HG03064 (cell line): Measurements from ENCODE around the gene CIAO2A.

Experiments
- ATAC-seq: cut with Tn5 transposase; IDR thresholded peaks from one replicate; pipeline ENCODE4 v1.9.1; 2021; ENCODE audit warnings: low read depth; ENCODE audit not compliant: unreplicated experiment

The CIAO2A gene

GRCh38 chr15:64045101-64045435 is 48.6 kb downstream of the CIAO2A start:
- no peak for ATAC-seq

GRCh38 chr15:64044300-64045100 is 49.1 kb downstream of the CIAO2A start:
- ATAC-seq: no peak

- no peak for ATAC-seq
These were observed 54.6 kb downstream of the CIAO2A start for GRCh38 chr15:64038878-64039610.

GRCh38 chr15:64037966-64038365 is 55.7 kb downstream of the CIAO2A start:
- no peak for ATAC-seq

GRCh38 chr15:64037116-64037515 is 56.5 kb downstream of the CIAO2A start:
- ATAC-seq: no peak

- no peak for ATAC-seq
These were observed 58.1 kb downstream of the CIAO2A start for GRCh38 chr15:64035525-64035924.

GRCh38 chr15:64034519-64034918 is 59.1 kb downstream of the CIAO2A start:
- ATAC-seq: no peak

- no peak for ATAC-seq
These were observed 61.3 kb downstream of the CIAO2A start for GRCh38 chr15:64032329-64032728.

GRCh38 chr15:64030123-64030522 is 63.5 kb downstream of the CIAO2A start:
- ATAC-seq: no peak

GRCh38 chr15:64029633-64030032 is 64.0 kb downstream of the CIAO2A start:
- ATAC-seq: no peak

- ATAC-seq: no peak
These were observed 64.5 kb downstream of the CIAO2A start for GRCh38 chr15:64029110-64029509.

- no peak for ATAC-seq
These were observed 67.0 kb downstream of the CIAO2A start for GRCh38 chr15:64026591-64026990.

- no peak for ATAC-seq
These were observed 69.2 kb downstream of the CIAO2A start for GRCh38 chr15:64024172-64025050.

- no peak for ATAC-seq
These were observed 70.4 kb downstream of the CIAO2A start for GRCh38 chr15:64023220-64023619.

GRCh38 chr15:64022571-64022970 is 71.1 kb downstream of the CIAO2A start:
- no peak for ATAC-seq
